B cell (primary cell): ENCODE results near the gene AP1M1. TPM values are rescaled to one million over a fixed set of nuclear protein-coding genes. Genes with fewer than 3 reads are reported as not detected.

Experiments used
- ATAC-seq: fragments of 200-7000 bp; cut with Tn5 transposase; one replicate; pipeline ENCODE4 v1.10.0; 2021; ENCODE audit warnings: low read depth, mild to moderate bottlenecking, moderate number of reproducible peaks, moderate library complexity
- CTCF ChIA-PET: fragments of 350-600 bp; sonication (Branson Sonifier 250); formaldehyde crosslinking; loops from one replicate; lab custom pipeline; 2021; ENCODE audit warnings: antibody characterized with exemption, inconsistent platforms; lab: Charles Lee
- POLR2A ChIA-PET: fragments of 350-600 bp; sonication (Branson Sonifier 250); formaldehyde crosslinking; loops from one replicate; lab custom pipeline; 2021; ENCODE audit warnings: antibody characterized with exemption; lab: Charles Lee
- DNase-seq: peaks from one replicate; pipeline ENCODE4 v3.0.0; 2013
- H2AFZ ChIP-seq: 2 replicates; pipeline ENCODE4 v1.6.1; 2012; ENCODE audit warnings: mild to moderate bottlenecking, low read depth, low read length; ENCODE audit not compliant: insufficient read depth, poor library complexity, severe bottlenecking
- H3K27ac ChIP-seq, 2 donors: 1 replicate in 1 of 2; 2 replicates in 1 of 2; pipeline ENCODE4 v1.5.1; 2012 to 2013; ENCODE audit warnings: low read length in 2 of 2, mild to moderate bottlenecking in 2 of 2, moderate library complexity in 1 of 2
- H3K27me3 ChIP-seq, 4 experiments: fragments of 200-600 bp in 1 of 4; sonication (generic) in 1 of 4; replicated peaks in 1 of 4; 1 replicate in 2 of 4; 2 replicates in 2 of 4; pipeline versions ENCODE4 v1.6.1 to v1.7.0; 2013 to 2016; ENCODE audit warnings: low read length in 3 of 4, mild to moderate bottlenecking in 2 of 4, mixed read lengths in 1 of 4, moderate library complexity in 1 of 4; ENCODE audit not compliant: insufficient read depth in 4 of 4, control insufficient read depth in 3 of 4; ENCODE audit errors: control extremely low read depth in 1 of 4
- H3K36me3 ChIP-seq, 2 experiments: replicated peaks in 1 of 2; 1 replicate in 1 of 2; 2 replicates in 1 of 2; pipeline versions ENCODE4 v1.6.1 to v1.7.1; 2013; ENCODE audit warnings: low read length in 1 of 2; ENCODE audit not compliant: insufficient read depth in 2 of 2, control insufficient read depth in 1 of 2; ENCODE audit errors: control extremely low read depth in 1 of 2, extremely low read depth in 1 of 2
- H3K4me1 ChIP-seq, 2 donors: fragments of 200-600 bp in 1 of 2; sonication (generic) in 1 of 2; 1 replicate in 1 of 2; 2 replicates in 1 of 2; pipeline versions ENCODE4 v1.5.1 to v1.6.1; 2013 to 2017; ENCODE audit warnings: low read length in 2 of 2; ENCODE audit not compliant: control insufficient read depth in 2 of 2, insufficient read depth in 2 of 2
- H3K4me2 ChIP-seq: replicated peaks from 2 replicates; pipeline ENCODE3; 2012; ENCODE audit warnings: mild to moderate bottlenecking, low read depth, low read length; ENCODE audit not compliant: poor library complexity, severe bottlenecking
- H3K4me3 ChIP-seq, 5 experiments: fragments of 200-600 bp in 1 of 5; sonication (generic) in 1 of 5; 1 replicate in 3 of 5; 2 replicates in 2 of 5; pipeline versions ENCODE4 v1.5.1 to v1.7.0; 2011 to 2016; ENCODE audit warnings: low read length in 4 of 5, mild to moderate bottlenecking in 4 of 5, low read depth in 2 of 5, control low read depth in 1 of 5, moderate library complexity in 1 of 5; ENCODE audit not compliant: insufficient read depth in 1 of 5; ENCODE audit errors: control extremely low read depth in 1 of 5, extremely low read depth in 1 of 5
- H3K79me2 ChIP-seq: fragments of 200-600 bp; sonication (generic); one replicate; pipeline ENCODE4 v1.6.0; 2016; ENCODE audit warnings: low read length; ENCODE audit not compliant: control insufficient read depth, insufficient read depth
- H3K9ac ChIP-seq: fragments of 200-600 bp; sonication (generic); 2 replicates; pipeline ENCODE4 v1.6.1; 2017; ENCODE audit warnings: mild to moderate bottlenecking, low read length, moderate library complexity
- H3K9me3 ChIP-seq, 3 donors: one replicate each; pipeline versions ENCODE4 v1.6.1 to v1.7.1; 2013; ENCODE audit warnings: low read length in 2 of 3; ENCODE audit not compliant: control insufficient read depth in 2 of 3, insufficient read depth in 1 of 3; ENCODE audit errors: control extremely low read depth in 1 of 3
- H4K20me1 ChIP-seq: 2 replicates; pipeline ENCODE4 v1.6.0; 2012; ENCODE audit warnings: mild to moderate bottlenecking, low read length; ENCODE audit not compliant: insufficient read depth, control insufficient read depth, poor library complexity, severe bottlenecking
- H3K27ac Mint-ChIP-seq: one replicate; pipeline ENCODE4 v1.8.0; 2021; ENCODE audit warnings: mixed read lengths
- H3K27me3 Mint-ChIP-seq: one replicate; pipeline ENCODE4 v1.8.0; 2021; ENCODE audit warnings: mixed read lengths
- H3K4me1 Mint-ChIP-seq: one replicate; pipeline ENCODE4 v1.8.0; 2021; ENCODE audit warnings: mixed read lengths
- H3K4me3 Mint-ChIP-seq: one replicate; pipeline ENCODE4 v1.8.0; 2021; ENCODE audit warnings: mixed read lengths
- H3K9me3 Mint-ChIP-seq: one replicate; pipeline ENCODE4 v1.8.0; 2022; ENCODE audit warnings: mixed read lengths; ENCODE audit not compliant: insufficient read depth
- EZH2 ChIP-seq: IDR thresholded peaks from 2 replicates; pipeline ENCODE4 v1.6.1; 2012; ENCODE audit warnings: borderline replicate concordance, low read depth, mild to moderate bottlenecking, moderate library complexity, low read length; ENCODE audit not compliant: insufficient read depth, poor library complexity, severe bottlenecking
- WGBS: methylation state at CpG from one replicate; pipeline ENCODE4 v1.1.5; 2013; ENCODE audit warnings: missing lambda C conversion rate; ENCODE audit not compliant: insufficient coverage; 5-methylcytosine and 5-hydroxymethylcytosine counted together
- intact Hi-C: fragments of 100-400 bp; cut with micrococcal nuclease; formaldehyde crosslinking; loops from one replicate; pipeline ENCODE4 v1.10.0; 2022
- polyA plus RNA-seq: library from polyadenylated mRNA; depleted of rRNA; stranded (reverse); fragments of >200 nt; gene quantifications from 2 replicates; pipeline ENCODE4 v1.2.3, GENCODE V29; 2012
- total RNA-seq, 2 donors: library from RNA; stranded (reverse); fragments of 120-200 nt in 1 of 2; gene quantifications; 1 replicate in 1 of 2; 2 replicates in 1 of 2; pipeline versions ENCODE4 v1.2.3 to v1.2.4, GENCODE V29; 2013 to 2022
- TF ChIP-seq, protein P1 (sequence below): fragments of 200-600 bp; IDR thresholded peaks from one replicate; pipeline ENCODE4 v1.8.0; 2022; ENCODE audit warnings: antibody characterized with exemption, mild to moderate bottlenecking

AP1M1 gene
- total and polyA plus RNA-seq, 2 donors (not counting 1 experiment from before 2014, with no cell fraction given), result 77.8 to 102 TPM

DNA sequence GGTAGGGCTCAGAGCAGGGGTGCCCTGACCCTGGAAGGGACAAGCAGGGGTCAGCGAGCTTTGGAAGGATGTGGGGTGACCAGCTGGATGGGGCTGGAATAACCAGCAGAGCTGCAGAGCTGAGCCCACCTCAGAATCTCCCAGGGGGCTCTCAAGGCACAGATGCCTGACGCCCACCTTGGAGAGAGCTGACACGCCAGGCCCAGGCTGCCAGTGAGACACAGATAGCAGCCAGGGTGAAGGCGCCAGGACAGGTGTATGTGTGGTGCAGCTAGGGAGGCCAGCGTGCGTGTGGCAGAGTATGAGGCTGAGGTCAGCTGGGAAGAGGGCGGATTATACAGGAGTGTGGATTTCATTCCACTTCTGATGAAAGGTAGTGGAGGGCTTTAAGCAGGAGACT is 8.9 kb downstream of the AP1M1 start:
- WGBS, result 98% methylated on average over 7 of the region's 7 CpGs
- ChIA-PET CTCF (no interaction called here), POLR2A (no interaction called here)
- DNase-seq (no peak), ATAC-seq (no peak)
- Mint-ChIP-seq H3K27me3 (no peaks in the 10 kb centered on the region), H3K4me3 (no peak overlapping the region), H3K9me3 (no peaks in the 10 kb centered on the region), H3K4me1 (peaks cover 18% of the 10 kb centered on the region), H3K27ac (no peak overlapping the region)
- H3K27ac ChIP-seq, result no peak overlapping the region
- H3K4me2 ChIP-seq, result no peak overlapping the region
- no peak for TF ChIP-seq EZH2
- TF ChIP-seq, protein P1, sequence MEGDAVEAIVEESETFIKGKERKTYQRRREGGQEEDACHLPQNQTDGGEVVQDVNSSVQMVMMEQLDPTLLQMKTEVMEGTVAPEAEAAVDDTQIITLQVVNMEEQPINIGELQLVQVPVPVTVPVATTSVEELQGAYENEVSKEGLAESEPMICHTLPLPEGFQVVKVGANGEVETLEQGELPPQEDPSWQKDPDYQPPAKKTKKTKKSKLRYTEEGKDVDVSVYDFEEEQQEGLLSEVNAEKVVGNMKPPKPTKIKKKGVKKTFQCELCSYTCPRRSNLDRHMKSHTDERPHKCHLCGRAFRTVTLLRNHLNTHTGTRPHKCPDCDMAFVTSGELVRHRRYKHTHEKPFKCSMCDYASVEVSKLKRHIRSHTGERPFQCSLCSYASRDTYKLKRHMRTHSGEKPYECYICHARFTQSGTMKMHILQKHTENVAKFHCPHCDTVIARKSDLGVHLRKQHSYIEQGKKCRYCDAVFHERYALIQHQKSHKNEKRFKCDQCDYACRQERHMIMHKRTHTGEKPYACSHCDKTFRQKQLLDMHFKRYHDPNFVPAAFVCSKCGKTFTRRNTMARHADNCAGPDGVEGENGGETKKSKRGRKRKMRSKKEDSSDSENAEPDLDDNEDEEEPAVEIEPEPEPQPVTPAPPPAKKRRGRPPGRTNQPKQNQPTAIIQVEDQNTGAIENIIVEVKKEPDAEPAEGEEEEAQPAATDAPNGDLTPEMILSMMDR, result no peak
- H3K27me3 ChIP-seq, result no peaks in the 10 kb centered on the region
- no peak overlapping the region for H2AFZ ChIP-seq
- peaks cover 59% of the 10 kb centered on the region for H3K79me2 ChIP-seq
- intact Hi-C loops, result no loop called here
- H3K9ac ChIP-seq, result no peak overlapping the region
- peaks cover 0 to 18% of the 10 kb centered on the region in 2 donors for H3K4me1 ChIP-seq
- H3K4me3 ChIP-seq, result no peak overlapping the region
- peaks cover 0 to 82% of the 10 kb centered on the region in 2 experiments for H3K36me3 ChIP-seq
- H4K20me1 ChIP-seq, result peaks cover 30% of the 10 kb centered on the region
- no peaks in the 10 kb centered on the region for H3K9me3 ChIP-seq

DNA sequence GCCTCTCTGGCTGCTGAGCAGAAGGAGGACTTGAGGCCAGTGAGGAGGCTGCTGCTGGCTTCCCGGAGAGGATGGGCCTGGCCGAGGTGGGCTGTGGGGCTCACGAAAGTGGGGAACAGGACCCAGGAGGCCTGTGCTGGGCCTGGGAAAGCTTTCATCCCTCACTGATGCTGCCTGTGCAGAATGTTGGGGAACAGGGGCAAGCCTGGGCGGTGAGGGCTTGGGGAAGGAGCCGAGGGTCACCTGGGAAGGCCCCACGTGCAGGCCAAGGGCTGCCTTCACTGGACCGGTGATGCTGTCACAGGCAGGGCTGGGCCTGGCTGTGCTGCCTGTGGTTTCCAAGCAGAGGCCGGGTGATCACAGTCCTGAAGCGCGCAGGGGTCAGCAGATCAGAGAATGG is 9.4 kb downstream of the AP1M1 start:
- H3K4me3 Mint-ChIP-seq, result no peak overlapping the region
- ChIA-PET CTCF (no interaction called here), POLR2A (no interaction called here)
- Histone ChIP-seq H3K4me1 (peaks cover 0 to 18% of the 10 kb centered on the region in 2 donors), H3K27me3 (no peaks in the 10 kb centered on the region), H3K4me3 (no peak overlapping the region), H3K36me3 (peaks cover 0 to 79% of the 10 kb centered on the region in 2 experiments), H4K20me1 (peaks cover 26% of the 10 kb centered on the region), H3K79me2 (peaks cover 58% of the 10 kb centered on the region), H3K9ac (no peak overlapping the region), H2AFZ (no peak overlapping the region), H3K4me2 (no peak overlapping the region), H3K9me3 (no peaks in the 10 kb centered on the region), H3K27ac (no peak overlapping the region)
- H3K9me3 Mint-ChIP-seq, result no peaks in the 10 kb centered on the region
- DNase-seq, result no peak
- intact Hi-C loops, result no loop called here
- TF ChIP-seq EZH2, result no peak
- TF ChIP-seq, protein P1, result no peak
- H3K27ac Mint-ChIP-seq, result no peak overlapping the region
- peaks cover 17% of the 10 kb centered on the region for H3K4me1 Mint-ChIP-seq
- no peak for ATAC-seq
- H3K27me3 Mint-ChIP-seq, result no peaks in the 10 kb centered on the region
- 97% methylated on average over 9 of the region's 10 CpGs for WGBS
